NCI-H748 (cell line): ENCODE data around the gene WDR87.
"Not testable (repeated sequence)": the region's sequence is repeated elsewhere in the genome, so short reads cannot be mapped to it uniquely, and the experiment has no call there.

Experiments used
- DNase-seq: peaks from one replicate; lab custom pipeline; 2025; ENCODE audit not compliant: unreplicated experiment; lab: John Stamatoyannopoulos, UW

WDR87 gene

DNA sequence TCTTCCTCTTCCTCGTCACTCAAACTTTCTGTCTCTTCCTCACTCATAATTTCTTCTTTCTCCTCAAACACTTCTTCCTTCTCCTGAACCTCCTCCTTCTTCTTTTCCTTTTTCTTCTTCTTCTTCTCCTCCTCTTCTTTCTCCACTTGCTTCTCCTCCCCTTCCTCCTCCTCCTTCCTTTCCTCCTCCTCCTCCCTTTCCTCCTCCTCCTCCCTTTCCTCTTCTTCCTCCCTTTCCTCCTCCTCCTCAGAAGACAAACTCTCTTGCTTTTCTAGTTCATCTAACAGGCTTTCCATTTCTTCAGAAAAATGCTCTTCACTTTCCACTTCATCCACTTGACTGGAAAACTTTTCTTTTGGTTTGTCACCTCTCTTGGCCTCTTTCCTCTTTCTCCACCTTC lies 19.8 kb downstream of the WDR87 start:
- no peak for DNase-seq

DNA sequence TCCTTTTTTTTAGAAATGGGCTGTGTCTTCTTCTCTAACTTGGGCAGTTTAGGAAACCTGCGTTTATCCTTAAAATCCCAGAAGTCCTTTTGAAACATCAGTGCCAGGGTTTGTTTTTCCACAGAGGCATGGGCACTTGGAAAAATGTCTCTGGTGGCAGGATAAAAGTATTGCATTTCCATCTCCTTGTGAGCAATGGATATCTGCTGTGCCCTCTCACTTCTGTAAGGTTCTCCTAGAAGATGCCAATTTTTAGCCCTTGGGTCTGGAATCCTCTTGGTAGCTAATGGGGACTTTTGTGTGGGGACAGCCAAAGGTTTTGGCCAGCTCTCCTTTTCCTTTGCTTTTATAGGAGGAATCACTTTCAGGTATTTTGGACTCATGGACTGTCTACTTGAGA lies 21.0 kb downstream of the WDR87 start:
- no peak for DNase-seq

DNA sequence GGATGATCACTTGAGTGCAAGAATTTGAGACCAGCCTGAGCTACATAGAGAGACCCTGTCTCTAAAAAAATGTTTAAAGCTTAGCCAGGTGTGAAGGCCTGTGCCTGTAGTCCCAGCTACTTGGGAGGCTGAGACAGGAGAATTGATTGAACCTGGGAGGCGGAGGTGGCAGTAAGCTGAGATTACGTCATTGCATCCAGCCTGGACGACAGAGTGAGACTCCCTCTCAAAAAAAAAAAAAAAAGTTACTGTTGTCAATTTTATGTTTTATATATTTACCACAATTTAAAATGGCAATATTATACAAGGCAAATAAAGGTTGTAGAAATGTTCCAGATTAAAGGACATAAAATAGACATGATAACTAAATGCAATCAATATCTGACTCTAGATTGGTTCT lies 29.2 kb downstream of the WDR87 start:
- DNase-seq = no peak

DNA sequence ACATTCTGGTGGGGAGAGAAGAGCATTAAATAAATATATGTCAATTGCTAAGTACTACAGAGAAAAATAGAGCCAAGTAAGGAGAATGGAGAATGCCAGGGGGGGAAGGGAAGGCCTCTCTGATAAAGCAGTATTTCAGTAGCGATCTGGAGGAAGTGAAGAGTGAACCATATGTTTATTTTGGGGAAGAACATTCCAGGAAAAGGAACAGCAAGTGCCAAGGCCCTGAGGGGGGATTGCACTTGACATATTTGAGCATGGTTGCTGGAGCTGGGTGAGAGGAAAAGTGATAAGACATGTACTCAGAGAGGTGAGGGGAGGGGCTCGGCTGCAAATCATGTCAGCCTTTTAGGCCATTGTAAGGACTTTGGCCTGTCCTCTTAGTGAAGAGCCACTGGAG lies 30.4 kb downstream of the WDR87 start:
- no peak for DNase-seq

DNA sequence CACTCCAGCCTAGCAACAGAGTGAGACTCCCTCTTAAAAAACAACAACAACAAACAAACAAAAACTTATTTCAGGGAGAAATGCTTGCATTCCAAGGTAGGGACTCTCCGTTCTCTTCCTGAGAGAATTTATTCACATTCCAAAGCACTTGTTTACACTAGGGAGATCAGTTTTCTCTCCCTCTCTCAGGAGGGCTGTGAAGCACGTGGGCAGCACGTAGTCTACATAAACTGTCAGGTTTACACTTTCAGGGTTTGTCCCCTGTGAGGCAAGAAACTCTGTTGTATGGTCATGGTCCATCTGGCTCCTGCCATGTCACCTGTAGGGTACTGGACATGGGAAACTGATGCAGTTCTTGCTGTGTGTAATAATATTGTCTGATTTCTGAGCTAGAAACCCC lies 31.6 kb downstream of the WDR87 start:
- DNase-seq = no peak

DNA sequence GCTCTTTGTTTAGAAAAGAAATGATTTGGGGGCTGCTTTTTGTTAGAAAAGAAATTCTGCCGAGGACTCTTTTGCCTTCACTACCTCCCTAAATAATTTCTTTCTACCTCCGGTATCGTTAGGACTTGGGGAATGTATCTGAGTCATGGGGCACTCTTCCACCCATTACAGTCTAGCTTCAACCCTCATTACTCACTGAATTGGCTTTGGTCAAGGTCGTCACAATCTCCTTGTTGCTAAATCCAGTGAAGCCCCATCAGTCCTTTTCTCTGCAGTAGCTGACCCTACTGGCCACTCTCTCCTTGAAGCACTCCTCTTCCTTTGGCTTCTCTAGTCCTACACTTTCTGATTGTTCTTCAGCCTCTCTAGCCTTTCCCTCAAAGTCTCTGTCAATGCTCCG lies 34.0 kb downstream of the WDR87 start:
- no peak for DNase-seq

DNA sequence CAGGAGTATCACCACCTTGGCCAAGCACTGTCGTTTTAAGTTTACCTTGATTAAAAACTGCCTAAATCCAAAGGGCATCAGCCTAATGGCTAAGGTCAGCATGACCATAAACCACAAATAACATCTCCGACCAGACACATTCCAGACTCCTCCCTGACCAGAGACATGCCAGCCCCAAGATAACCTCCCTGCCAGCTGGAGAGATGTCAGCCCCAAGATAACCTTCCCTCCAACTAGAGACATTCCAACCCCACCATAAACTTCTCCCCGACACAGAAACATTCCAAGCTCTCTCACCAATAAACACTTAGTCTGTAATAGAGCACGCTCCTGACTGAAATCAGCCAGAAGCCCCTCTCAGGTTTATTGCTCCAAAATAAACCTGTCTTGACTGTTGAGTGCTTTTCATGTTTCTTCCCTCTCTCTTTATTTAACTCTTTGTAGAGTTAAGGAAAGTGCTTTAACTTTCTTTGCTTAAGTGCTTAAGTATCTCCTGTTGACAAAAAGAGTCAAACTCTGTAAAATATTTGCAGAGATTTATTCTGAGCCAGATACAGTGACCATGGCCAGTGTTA lies 36.5 kb downstream of the WDR87 start:
- no peak for DNase-seq

DNA sequence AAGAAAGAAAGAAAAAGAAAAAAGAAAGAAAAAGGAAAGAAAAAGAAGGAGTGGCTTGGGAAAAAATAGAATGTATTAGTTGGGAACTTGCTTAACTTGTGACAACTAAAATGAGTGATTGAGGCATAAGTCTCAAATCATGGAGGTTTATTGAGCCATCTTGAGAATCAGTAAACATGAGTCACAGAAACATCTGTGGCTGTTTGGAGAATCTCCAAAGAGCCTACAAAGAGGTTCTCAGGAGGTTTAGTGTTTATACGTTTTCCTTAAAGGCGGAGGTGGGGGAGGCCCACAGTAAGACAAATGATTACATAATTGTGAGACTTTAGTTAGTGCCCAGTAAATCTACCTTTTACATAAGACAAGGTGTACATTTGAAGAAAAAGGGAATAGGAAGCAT lies 38.6 kb downstream of the WDR87 start:
- no peak for DNase-seq

DNA sequence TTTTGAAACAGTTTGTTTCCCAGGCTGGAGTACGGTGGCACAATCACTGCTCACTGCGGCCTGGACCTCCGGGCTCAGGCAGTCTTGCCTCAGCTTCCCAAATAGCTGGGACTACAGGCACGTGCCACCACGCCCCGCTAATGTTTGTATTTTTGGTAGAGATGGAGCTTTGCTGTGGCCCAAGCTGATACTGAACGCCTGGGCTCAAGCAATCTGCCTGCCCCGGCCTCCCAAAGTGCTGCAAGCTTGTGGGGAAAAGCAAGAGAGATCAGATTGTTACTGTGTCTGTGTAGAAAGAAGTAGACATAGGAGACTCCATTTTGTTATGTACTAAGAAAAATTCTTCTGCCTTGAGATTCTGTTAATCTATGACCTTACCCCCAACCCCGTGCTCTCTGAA lies 40.5 kb downstream of the WDR87 start:
- DNase-seq = not testable (repeated sequence)

DNA sequence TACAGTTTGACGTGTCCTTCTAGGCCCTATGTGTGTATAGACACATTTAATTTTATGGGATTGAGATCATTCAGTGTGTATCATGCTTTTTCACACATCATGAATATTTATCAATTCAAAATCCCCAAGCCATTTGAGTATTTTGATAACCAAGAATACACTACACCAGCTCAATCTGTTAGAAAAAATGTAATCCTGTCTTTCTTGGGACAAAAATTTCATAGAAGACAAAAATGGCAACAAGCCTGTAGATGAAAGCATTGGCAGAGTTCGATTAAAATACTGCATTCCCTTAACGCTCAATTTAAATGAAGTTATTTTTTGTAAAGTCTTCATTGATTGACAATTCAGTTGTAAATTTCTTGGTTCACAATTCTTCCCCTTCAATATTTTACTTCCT lies 41.9 kb downstream of the WDR87 start:
- no peak for DNase-seq

DNA sequence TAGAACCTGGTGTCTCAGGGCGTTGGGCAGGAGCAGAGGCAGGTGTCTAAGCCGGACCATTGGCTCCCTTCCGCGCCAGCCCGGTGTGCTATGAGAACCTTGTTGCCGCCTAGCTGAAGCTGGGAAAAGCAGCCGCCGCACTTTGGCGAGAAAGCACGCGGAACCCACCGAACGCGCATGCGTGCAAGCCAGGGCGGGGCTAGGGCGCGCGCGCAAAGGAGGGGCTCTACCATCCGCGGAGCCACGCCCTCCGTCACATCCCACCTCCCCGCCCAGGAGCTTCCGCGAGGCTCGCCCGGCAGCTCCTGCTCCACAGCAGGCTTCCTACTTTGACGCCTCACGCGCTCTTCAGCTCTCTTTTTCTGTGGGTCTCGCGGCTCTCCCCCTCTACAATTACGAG lies 51.3 kb downstream of the WDR87 start:
- DNase-seq = no peak

DNA sequence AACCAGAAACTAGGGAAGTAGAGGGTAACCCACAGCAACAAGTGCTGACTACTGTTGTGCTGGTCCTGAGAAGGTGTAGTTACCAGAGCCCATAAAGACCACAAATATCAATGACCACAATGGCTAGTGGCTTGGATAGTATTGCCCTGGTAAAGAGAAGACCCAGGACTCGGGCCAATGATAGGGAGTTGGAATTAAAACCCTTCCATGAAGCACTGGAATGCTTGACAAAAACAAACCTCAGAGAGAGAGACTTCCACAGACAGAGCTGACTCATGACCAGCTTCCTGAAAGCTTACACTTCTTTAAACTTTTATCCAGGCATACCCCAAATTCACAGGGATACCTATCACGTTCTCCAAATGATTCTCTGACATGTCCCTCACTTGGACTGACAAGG lies 60.5 kb downstream of the WDR87 start:
- DNase-seq = no peak
